HG02885 (cell line): ENCODE measurements around the gene KCND2.

Source experiments
- ATAC-seq: cut with Tn5 transposase; IDR thresholded peaks from one replicate; pipeline ENCODE4 v1.9.1; 2021; ENCODE audit warnings: mild to moderate bottlenecking; ENCODE audit not compliant: unreplicated experiment, poor library complexity

Gene KCND2

GRCh38 chr7:120307991-120308545 is 35.1 kb downstream of the KCND2 start:
- peak; percentile 36 for ATAC-seq

GRCh38 chr7:120311028-120311788 is 38.2 kb downstream of the KCND2 start:
- ATAC-seq: no peak

- ATAC-seq: no peak
Measured at GRCh38 chr7:120320218-120320961, 47.4 kb downstream of the KCND2 start.

- ATAC-seq: no peak
Measured at GRCh38 chr7:120327054-120327453, 54.1 kb downstream of the KCND2 start.

GRCh38 chr7:120332433-120332832 is 59.5 kb downstream of the KCND2 start:
- no peak for ATAC-seq

- ATAC-seq: peak; percentile 75
Measured at GRCh38 chr7:120334475-120334874, 61.5 kb downstream of the KCND2 start.

- peak; percentile 78 for ATAC-seq
Measured at GRCh38 chr7:120337308-120337907, 64.4 kb downstream of the KCND2 start.

GRCh38 chr7:120344276-120344675 is 71.3 kb downstream of the KCND2 start:
- ATAC-seq: no peak

GRCh38 chr7:120353171-120353570 is 80.2 kb downstream of the KCND2 start:
- ATAC-seq: no peak

- peak; percentile 93 for ATAC-seq
Measured at GRCh38 chr7:120360918-120361317, 87.9 kb downstream of the KCND2 start.

GRCh38 chr7:120363414-120363813 is 90.4 kb downstream of the KCND2 start:
- ATAC-seq: no peak

- ATAC-seq: peak; percentile 68
Measured at GRCh38 chr7:120370954-120371353, 98.0 kb downstream of the KCND2 start.

- no peak for ATAC-seq
Measured at GRCh38 chr7:120373174-120373573, 100.2 kb downstream of the KCND2 start.

- ATAC-seq: peak; percentile 47
Measured at GRCh38 chr7:120394595-120394994, 121.6 kb downstream of the KCND2 start.

- ATAC-seq: peak; percentile 92
Measured at GRCh38 chr7:120395526-120396019, 122.6 kb downstream of the KCND2 start.

- no peak for ATAC-seq
Measured at GRCh38 chr7:120398284-120399000, 125.5 kb downstream of the KCND2 start.

- peak; percentile 38 for ATAC-seq
Measured at GRCh38 chr7:120400806-120401455, 128.0 kb downstream of the KCND2 start.

GRCh38 chr7:120402079-120402767 is 129.2 kb downstream of the KCND2 start:
- ATAC-seq: peak; percentile 61

GRCh38 chr7:120402801-120403200 is 129.8 kb downstream of the KCND2 start:
- ATAC-seq: no peak
